GM21423 (cell line): ENCODE results near the gene DNLZ.
"Not testable (repeated sequence)": the region's sequence is repeated elsewhere in the genome, so short reads cannot be mapped to it uniquely, and the experiment has no call there.

Experiments
- ATAC-seq: cut with Tn5 transposase; IDR thresholded peaks from one replicate; pipeline ENCODE4 v1.9.1; 2021; ENCODE audit warnings: mild to moderate bottlenecking, moderate library complexity; ENCODE audit not compliant: unreplicated experiment

The DNLZ gene

DNA sequence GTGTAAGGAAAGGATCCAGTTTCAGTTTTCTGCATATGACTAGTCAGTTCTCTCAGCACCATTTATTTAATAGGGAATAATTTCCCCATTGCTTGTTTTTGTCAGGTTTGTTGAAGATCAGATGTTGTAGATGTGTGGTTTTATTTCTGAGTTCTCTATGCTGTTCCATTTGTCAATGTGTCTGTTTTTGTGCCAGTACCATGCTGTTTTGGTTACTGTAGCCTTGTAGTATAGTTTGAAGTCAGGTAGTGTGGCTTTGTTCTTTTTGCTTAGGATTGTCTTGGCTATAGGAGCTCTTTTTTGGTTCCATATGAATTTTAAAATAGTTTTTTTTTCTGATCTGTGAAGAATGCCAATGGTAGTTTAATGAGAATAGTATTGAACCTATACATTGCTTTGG is 42.6 kb downstream of the DNLZ start:
- not testable (repeated sequence) for ATAC-seq

DNA sequence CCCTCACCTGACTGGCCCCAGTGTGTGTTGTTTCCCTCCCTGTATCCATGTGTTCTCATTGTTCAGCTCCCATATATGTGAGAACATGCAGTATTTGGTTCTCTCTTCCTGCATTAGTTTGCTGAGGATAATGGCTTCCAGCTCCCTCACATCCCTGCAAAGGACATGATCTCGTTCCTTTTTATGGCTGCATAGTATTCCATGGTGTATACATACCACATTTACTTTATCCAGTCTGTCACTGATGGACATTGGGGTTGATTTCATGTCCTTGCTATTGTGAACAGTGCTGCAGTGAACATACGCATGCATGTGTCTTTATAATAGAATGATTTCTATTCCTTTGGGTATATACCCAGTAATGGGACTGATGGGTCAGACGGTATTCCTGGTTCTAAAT is 43.6 kb downstream of the DNLZ start:
- not testable (repeated sequence) for ATAC-seq

DNA sequence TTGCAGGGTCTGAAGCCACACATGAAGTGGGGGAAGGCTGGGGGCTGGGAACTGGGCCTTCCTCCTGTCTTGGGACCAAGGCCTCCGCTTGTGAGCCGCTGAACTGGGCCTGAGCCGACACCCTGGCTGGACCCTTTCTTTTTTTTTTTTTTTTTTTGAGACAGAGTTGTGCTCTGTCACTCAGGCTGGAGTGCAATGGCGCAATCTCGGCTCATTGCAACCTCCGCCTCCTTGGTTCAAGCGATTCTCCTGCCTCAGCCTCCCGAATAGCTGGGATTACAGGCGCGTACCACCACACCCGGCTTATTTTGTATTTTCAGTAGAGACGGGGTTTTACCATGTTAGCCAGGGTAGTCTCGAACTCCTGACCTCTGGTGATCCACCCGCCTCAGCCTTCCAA is 44.3 kb downstream of the DNLZ start:
- ATAC-seq, result not testable (repeated sequence)

DNA sequence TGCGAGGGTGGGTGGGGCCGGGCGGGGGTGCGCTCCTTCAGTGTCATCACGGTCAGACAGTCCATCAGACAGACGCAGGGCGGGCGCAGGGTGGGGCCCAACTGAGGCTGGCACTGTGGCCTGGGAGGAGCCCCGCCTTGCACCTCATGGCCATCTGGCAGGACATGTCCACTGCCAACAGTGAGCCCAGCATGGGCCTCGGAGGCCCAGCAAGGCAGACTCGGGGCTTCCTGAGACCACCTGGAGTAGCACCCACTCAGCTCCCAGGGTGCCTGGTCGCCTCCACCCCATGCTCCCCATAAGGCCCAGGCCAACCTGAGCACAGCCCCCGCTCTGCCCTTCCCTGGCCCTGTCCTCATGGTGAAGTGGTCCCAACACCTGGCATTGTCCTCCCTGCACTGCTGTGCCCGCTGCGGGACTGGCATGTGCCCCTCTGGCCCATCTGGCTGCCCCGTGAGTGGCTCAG is 44.7 kb downstream of the DNLZ start:
- ATAC-seq, result no peak

DNA sequence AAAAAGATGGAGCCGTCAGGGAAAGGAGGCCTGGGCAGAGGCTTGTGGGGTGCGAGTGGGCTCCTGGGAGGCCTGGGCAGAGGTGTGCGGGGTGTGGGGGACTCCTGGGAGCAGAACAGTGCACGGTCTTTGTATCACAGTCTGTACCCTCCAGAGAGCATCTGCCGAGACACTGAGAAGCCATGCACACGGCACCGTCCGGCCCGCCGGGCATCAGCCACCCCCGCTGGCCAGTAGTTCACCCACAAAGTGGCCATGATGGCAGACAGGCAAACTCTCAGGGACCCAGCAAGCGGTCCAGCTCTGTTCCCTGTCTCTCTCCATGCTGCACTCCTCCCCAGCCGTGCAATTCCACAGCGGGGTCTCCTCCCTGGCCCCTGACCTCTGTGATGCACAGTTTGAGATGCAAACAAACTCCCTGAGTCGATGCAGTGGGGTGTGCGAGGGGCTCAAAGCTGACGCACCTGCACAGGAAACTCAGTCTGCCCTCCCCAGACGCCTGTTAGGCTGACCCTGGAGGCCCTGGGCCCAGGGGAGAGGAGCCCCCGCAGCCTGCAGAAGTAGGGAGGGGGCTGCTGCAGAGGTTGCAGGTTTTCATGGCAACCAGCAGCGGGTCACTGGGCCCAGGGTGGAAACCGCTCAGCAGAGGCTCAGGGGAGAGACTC is 45.3 kb downstream of the DNLZ start:
- ATAC-seq, result no peak

DNA sequence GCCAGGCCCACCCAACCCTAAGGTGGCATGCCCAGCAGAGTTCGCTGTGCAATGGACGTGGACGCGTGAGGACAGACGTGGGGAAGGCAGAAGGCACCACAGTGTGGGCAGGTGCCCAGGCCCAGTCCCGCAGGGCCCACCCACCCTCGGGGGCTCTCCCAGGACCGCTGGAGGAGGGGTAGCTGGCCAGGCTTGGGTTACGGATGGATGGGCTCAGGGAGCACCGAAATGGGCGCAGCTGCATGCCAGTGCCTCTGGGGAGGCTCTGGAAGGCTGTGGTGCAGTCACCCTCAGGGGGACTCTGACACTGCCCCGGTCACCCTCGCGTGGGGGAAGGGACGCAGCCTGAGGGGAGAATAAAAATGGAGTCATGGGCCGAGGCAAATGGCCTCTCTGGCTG is 45.8 kb downstream of the DNLZ start:
- ATAC-seq, result no peak

DNA sequence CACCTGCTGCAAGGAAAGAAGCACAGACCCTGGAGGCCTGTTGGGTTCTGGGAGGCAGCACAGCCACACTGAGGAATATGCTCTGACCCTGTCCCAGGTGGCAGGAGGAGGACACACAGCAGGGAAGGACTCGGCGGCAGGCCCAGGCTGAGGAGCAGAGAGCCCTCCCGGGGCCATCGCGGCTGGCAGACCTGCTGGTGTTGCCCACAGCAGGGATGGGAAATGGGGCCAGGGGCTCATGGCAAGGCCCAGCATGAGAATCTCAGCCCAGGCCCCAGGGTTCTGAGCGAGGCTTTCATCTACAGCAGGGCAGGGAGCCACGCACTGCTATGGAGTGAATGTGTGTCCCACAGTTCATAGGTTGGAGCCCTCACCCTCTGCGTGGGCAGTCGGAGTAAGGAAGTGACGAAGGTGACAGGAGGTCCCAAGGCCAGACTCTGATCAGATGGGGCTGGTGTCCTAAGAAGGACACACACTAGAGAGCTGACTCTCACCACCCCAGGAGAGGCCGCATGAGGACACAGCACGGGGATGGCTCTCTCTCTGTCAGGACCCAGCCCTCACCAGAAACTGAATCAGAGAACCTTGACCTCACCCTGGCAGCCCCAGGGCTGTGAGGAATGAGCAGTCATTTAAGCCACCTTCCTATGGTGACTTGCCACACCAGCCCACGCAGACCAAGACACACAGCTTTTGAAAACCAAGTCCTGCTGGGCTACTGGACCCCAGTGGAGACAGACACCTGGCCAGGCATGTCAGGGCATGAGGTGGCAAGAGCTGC is 46.5 kb downstream of the DNLZ start:
- ATAC-seq, result no peak

DNA sequence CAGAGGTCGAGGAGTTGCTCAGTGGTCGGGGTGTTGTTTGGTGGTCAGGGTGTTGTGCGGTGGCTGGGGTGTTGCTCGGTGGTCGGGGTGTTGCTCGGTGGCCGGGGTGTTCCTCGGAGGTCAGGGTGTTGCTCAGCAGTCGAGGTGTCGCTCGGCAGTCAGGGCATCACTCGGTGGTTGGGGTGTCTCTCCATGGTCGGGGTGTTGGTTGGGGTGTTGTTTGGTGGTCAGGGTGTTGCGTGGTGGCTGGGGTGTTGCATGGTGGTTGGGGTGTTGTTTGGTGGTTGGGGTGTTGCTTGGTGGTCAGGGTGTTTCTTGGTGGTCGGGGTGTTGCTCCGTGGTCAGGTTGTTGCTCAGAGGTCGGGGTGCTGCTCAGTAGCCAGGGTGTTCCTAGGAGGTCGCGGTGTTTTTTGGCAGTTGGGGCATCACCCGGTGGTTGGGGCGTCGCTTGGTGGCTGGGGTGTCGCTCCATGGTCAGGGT is 47.2 kb downstream of the DNLZ start:
- ATAC-seq, result no peak

DNA sequence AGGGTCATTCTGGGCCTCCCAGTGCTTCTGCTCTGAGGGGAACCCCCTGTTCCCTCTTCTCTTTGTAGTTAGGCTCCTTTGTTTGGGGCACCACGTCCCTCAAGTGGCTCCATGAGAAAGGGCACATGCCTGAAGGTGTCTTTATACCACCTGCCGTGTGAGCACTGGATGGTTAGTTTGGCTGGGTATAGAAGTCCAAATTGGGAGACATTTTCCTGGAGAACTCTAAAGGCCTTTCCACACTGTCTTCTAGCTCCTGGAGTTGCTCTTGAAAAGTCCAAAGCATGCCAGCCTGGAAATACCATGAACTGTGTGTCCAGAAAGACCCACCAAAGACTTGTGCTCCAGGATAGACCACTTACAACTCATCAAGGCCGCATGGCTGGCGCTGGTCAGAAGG is 48.6 kb downstream of the DNLZ start:
- no peak for ATAC-seq

DNA sequence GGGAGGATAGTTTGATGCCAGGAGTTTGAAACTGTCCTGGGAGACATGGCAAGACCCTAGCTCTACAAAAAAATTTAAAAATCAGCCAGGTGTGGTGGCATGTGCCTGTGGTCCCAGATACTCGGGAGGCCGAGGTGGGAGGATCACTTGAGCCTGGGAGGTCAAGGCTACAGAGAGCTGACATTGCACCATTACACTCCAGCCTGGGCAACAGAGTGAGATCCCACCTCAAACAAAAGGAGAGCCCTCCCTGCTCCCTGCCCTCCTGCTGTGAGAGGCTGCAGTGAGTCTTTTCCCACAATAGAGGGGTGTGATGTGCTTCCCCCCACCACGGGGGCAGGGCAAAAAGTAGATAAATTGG is 49.5 kb downstream of the DNLZ start:
- ATAC-seq, result no peak

DNA sequence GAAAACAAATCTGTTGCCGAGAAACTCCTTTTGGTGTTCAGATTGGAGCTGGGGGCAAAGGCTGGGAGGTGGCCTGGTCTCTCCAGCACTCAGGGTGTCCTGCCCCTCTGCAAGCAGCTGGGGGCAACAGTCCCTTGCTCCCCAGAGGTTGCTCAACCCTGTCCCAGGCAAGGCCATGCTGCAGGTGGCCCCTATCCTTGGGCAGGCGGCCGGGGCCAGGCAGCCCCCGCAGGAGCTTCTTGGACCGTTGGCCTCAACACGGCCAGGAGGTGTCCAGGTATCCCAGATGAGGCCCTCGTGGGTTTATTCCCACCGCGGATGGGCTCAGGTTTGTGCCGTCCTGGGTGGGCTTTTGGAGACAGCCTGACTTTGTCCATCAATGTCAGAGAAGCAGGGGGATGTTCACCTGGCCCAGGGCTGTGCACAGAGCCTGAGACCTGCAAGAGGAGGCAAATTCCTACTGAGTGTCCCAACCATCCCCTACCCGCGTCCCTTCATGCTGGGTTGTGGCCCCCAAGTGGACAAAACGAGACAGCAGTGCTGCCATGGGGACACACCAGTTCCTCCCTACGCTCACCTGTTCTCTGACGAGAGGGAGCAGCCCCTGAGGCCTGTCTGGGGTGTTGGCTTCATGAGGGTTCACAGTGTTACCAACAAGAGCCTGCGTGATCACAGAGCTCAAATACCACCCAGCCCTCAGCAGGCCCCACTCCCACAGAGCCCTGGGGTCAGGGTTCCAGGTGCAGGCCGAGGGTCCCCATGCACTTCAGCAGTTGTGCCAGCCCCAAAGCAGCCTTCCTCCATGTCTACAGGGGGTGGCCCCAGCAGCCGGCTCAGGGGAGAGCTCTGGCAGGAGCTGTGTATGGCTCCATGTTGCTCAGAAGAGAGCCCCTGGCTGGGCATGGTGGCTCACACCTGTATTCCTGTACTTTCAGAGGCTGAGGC is 50.2 kb downstream of the DNLZ start:
- ATAC-seq, result no peak

DNA sequence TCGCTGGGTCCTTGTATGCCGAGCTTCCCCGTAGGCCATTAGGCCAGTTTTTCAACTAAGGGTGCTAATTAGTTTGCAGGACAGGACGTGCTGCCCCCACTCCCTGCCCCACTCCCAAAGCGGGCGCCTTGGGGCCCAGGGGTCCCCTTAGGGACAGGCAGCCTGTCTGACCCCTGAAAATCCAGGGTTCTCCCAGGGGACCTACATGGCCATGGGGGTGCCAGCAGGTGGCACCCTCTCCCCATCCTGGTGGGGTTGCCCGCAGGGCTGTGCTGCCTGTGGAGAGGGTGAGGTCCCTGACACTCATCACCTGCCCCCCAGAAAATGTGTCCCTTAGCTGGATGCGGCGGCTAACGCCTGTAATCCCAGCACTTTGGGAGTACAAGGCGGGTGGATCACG is 51.1 kb downstream of the DNLZ start:
- no peak for ATAC-seq

DNA sequence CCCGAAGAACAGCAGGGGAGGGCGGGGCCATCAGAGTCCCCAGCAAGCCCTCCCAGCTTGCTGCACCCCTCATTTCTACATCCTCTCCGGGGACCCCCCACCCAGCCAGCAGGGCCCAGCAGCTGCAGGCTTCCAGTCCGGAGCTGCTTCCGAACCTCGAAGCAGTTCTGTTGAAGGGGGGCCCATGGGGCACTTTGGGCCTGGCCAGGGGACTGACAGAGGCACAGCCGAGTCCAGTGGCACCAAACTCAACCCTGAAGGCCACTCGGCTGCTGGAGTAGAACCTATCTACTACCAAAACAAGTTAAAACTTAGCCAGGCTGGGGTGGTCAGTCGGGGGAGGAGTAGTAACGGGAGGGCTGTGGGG is 51.6 kb downstream of the DNLZ start:
- ATAC-seq, result no peak

DNA sequence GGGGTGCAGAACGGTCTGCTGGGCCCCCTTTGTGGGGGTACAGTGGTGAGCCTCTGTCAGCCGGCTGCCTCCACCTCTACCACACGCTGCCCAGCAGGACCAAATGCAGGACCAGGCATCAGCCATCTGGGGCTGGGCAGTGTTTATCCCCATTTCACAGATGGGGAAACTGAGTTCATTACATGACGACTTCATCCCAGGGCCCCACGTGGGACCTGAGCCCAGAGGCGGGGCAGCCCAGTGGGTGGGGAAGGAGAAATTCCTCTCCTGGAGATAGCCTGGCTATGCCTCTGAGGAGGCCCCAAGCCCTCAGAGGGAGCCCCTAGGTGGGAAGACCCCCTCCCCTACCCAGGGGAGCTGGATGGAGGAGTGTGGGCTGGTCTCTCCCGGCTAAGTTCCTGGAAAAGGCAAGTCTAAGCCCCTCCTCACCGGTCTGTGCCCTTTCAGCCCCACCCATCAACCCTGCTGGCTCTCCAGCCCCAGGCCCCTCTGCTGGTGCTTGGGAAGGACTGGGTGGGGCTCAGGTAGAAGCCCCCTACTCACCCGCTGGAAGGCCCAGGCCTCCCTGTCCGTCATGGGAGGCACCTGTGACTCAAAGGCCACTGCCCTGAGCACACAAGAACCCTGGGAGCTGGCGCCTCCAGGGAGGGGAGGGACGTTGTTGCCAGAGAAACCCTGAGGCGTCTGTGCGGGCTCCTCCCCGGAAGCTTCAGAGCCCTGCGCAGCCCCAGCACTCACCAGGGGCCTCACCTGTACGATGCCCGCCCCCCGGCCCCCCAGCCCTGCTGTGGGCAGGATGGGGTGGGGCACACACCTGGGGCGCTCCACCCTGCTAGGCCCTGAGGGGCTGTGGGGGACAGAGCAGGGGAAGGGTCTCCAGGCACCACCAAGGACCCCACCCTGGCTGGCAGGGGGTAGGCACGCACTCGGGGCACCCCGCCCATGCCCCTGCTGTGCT is 52.2 kb downstream of the DNLZ start:
- ATAC-seq, result no peak

DNA sequence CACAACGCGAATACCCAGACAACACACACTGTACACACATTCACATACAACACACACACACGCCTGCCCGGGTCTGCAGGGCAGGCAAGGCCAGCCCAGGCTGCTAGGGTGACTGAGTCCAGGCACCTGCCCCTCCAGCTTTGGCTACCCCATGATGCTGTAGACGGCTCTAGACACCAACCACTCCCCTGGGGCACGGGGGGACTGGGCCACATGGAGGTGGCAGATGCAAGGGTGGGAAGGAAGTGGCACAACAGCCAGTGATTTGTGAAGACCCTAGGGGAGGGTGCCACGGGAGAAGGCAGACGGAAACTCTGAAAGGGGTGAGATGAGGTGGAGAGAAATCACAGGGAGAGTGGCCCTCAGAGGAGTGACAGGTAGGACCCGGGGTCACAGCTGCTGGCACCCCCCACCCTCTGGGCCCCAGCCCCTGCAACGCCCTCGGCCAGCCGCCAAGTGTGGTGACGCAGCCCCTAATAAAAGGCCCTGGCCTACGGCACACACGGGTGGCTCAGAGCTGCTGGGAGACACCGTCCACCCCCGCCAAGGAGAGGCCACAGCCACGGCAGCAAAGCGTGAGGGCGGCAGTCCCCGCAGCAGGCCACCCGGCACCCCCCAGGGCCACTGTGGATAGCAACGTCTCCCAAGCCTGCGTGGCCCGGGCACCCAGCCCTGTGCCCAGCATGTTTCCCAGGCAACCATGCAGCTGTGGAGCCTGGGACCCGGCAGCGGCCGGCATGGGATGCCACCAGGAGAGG is 53.1 kb downstream of the DNLZ start:
- ATAC-seq, result no peak

DNA sequence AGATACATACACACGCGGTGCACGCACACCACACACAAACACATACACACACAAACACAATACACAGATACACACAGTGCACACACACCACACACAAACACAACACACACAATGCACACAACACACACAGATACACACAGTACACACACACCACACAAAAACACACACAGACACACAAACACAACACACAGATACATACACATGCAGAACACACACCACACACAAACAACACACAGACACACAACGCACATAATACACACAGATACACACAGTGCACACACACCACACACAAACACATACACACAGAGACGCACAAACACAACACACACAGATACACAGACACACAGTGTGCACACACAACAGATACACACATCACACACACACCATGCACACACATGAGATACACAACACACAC is 53.7 kb downstream of the DNLZ start:
- no peak for ATAC-seq
